DOHH2 (cell line): ENCODE measurements around the gene CIB4.

ENCODE experiments used
- CTCF ChIP-seq: fragments of 200-600 bp; sonication (generic); IDR thresholded peaks from one replicate; pipeline ENCODE4 v1.5.1; 2014; ENCODE audit warnings: antibody characterized with exemption, mild to moderate bottlenecking, low read depth, low read length; ENCODE audit not compliant: poor library complexity, severe bottlenecking
- EZH2phosphoT487 ChIP-seq: fragments of 200-600 bp; sonication (generic); IDR thresholded peaks from 2 replicates; pipeline ENCODE4 v1.6.1; 2017; ENCODE audit warnings: borderline replicate concordance, mild to moderate bottlenecking, antibody characterized with exemption, low read length, moderate library complexity, mixed read lengths

DNA sequence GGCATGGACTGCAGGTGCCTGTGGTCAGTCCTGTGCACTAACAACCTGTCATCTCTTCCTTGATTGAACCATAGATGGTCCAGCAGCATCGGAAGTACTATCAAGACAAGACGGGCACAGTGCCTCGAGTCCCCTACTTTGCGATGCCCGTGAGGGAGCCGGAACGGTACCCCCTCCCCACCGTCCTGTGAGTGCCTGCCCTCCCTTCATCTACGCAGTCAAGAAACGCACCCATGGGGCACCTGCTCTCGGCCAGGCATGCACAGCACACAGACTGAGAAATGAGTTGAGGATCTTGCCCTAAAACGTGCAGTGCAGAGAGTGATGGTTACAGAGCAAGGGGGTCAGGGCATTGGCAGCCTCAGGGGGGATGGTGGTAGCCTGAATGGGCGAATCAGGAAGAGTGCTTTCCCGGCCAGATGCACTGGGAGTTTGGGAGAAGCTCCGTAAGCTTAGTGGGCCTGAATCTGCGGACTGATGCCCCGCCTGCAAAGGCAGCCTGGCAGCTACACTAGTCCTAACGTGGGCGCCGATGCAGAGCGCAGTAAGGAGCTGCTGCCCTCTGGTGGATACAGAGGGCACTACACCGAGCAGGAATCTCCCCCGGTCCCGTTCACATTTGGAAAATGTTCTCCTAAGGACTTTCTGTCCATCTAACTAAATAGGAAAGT lies 63.6 kb downstream of the CIB4 start:
- TF ChIP-seq CTCF (peak; percentile 92), EZH2phosphoT487 (no peak)
